MM.1S (cell line): ENCODE results near the gene CNNM1.

Experiments
- CTCF ChIP-seq: fragments of 300-600 bp; sonication (generic); IDR thresholded peaks from 2 replicates; pipeline ENCODE4 v1.5.1; 2016; ENCODE audit warnings: antibody characterized with exemption, low read length, mixed read lengths
- EZH2 ChIP-seq: fragments of 300-600 bp; sonication (generic); optimal IDR thresholded peaks from 2 replicates; pipeline ENCODE3; 2017; ENCODE audit warnings: low read depth, mild to moderate bottlenecking, antibody characterized with exemption, low read length, mixed read lengths
- EZH2phosphoT487 ChIP-seq: fragments of 300-600 bp; sonication (generic); IDR thresholded peaks from 2 replicates; pipeline ENCODE4 v1.6.1; 2018; ENCODE audit warnings: antibody characterized with exemption, low read length

- TF ChIP-seq CTCF (no peak), EZH2phosphoT487 (no peak), EZH2 (no peak)
Observed at GRCh38 chr10:99387071-99387470, 57.9 kb downstream of the CNNM1 start.
